Activated T-cell treated with anti-CD3 and anti-CD28 coated beads, Interleukin-2, amount 50 U/mL, for 24 hours (primary cell): ENCODE data around the gene ZNF497.

ENCODE experiments used
- DNase-seq: peaks from one replicate; pipeline ENCODE4 v3.0.0-alpha.2; 2020
- H3K27ac Mint-ChIP-seq: 2 replicates; pipeline ENCODE4 v1.8.0; 2020; ENCODE audit warnings: mild to moderate bottlenecking, mixed read lengths
- H3K27me3 Mint-ChIP-seq: 2 replicates; pipeline ENCODE4 v1.8.0; 2020; ENCODE audit warnings: mixed read lengths
- H3K36me3 Mint-ChIP-seq: 2 replicates; pipeline ENCODE4 v1.8.0; 2020; ENCODE audit warnings: low read depth, mixed read lengths
- H3K4me1 Mint-ChIP-seq: 2 replicates; pipeline ENCODE4 v1.8.0; 2020; ENCODE audit warnings: low read depth, mixed read lengths
- H3K4me3 Mint-ChIP-seq: 2 replicates; pipeline ENCODE4 v1.8.0; 2020; ENCODE audit warnings: mild to moderate bottlenecking, moderate library complexity, mixed read lengths
- H3K9me3 Mint-ChIP-seq: 2 replicates; pipeline ENCODE4 v1.8.0; 2020; ENCODE audit warnings: mixed read lengths

Gene ZNF497

GRCh38 chr19:58397533-58398037 is 35.0 kb upstream of the ZNF497 start:
- peaks cover 13% of the 10 kb centered on the region for H3K27me3 Mint-ChIP-seq
- H3K4me3 Mint-ChIP-seq: no peak overlapping the region
- H3K27ac Mint-ChIP-seq: no peak overlapping the region
- peaks cover 40% of the 10 kb centered on the region for H3K4me1 Mint-ChIP-seq
- H3K36me3 Mint-ChIP-seq: peaks cover 39% of the 10 kb centered on the region
- no peak for DNase-seq
- H3K9me3 Mint-ChIP-seq: no peaks in the 10 kb centered on the region

- Mint-ChIP-seq H3K9me3 (no peaks in the 10 kb centered on the region), H3K27ac (no peak overlapping the region), H3K4me1 (peaks cover 38% of the 10 kb centered on the region), H3K36me3 (peaks cover 45% of the 10 kb centered on the region), H3K4me3 (no peak overlapping the region), H3K27me3 (peaks cover 13% of the 10 kb centered on the region)
- DNase-seq: no peak
Observed at GRCh38 chr19:58396691-58397532, 34.4 kb upstream of the ZNF497 start.

GRCh38 chr19:58395979-58396627 is 33.6 kb upstream of the ZNF497 start:
- peak overlapping the region; percentile 9 for H3K27ac Mint-ChIP-seq
- no peaks in the 10 kb centered on the region for H3K9me3 Mint-ChIP-seq
- peak; percentile 62 for DNase-seq
- no peak overlapping the region for H3K4me3 Mint-ChIP-seq
- peaks cover 36% of the 10 kb centered on the region for H3K4me1 Mint-ChIP-seq
- H3K36me3 Mint-ChIP-seq: peaks cover 49% of the 10 kb centered on the region
- peaks cover 13% of the 10 kb centered on the region for H3K27me3 Mint-ChIP-seq

- Mint-ChIP-seq H3K9me3 (no peaks in the 10 kb centered on the region), H3K27me3 (peaks cover 13% of the 10 kb centered on the region), H3K4me3 (no peak within 1 kb of the TSS), H3K4me1 (peaks cover 35% of the 10 kb centered on the region), H3K27ac (peak within 1 kb of the TSS; percentile 31), H3K36me3 (peaks cover 56% of the 10 kb centered on the region)
- peak; percentile 67 for DNase-seq
Observed at GRCh38 chr19:58395220-58395978, 32.8 kb upstream of the ZNF497 start, which contains the start of gene RNF225. RNF225 (plus strand) TSS chr19:58395656; CDS start chr19:58396090, 434 bp downstream.

- no peaks in the 10 kb centered on the region for H3K9me3 Mint-ChIP-seq
- H3K4me3 Mint-ChIP-seq: no peak overlapping the region
- H3K27ac Mint-ChIP-seq: peak overlapping the region; percentile 31
- peaks cover 62% of the 10 kb centered on the region for H3K36me3 Mint-ChIP-seq
- peaks cover 13% of the 10 kb centered on the region for H3K27me3 Mint-ChIP-seq
- DNase-seq: no peak
- peaks cover 38% of the 10 kb centered on the region for H3K4me1 Mint-ChIP-seq
Observed at GRCh38 chr19:58394821-58395219, 32.3 kb upstream of the ZNF497 start.

GRCh38 chr19:58393725-58394033 is 31.1 kb upstream of the ZNF497 start:
- DNase-seq: no peak
- Mint-ChIP-seq H3K27me3 (peaks cover 13% of the 10 kb centered on the region), H3K4me1 (peaks cover 45% of the 10 kb centered on the region), H3K27ac (no peak overlapping the region), H3K9me3 (no peaks in the 10 kb centered on the region), H3K36me3 (peaks cover 72% of the 10 kb centered on the region), H3K4me3 (no peak overlapping the region)

GRCh38 chr19:58392945-58393724 is 30.6 kb upstream of the ZNF497 start:
- peaks cover 13% of the 10 kb centered on the region for H3K27me3 Mint-ChIP-seq
- no peaks in the 10 kb centered on the region for H3K9me3 Mint-ChIP-seq
- H3K36me3 Mint-ChIP-seq: peaks cover 78% of the 10 kb centered on the region
- H3K4me3 Mint-ChIP-seq: no peak overlapping the region
- DNase-seq: no peak
- peaks cover 50% of the 10 kb centered on the region for H3K4me1 Mint-ChIP-seq
- peak overlapping the region; percentile 13 for H3K27ac Mint-ChIP-seq

- Mint-ChIP-seq H3K4me3 (peak overlapping the region; percentile 97), H3K9me3 (no peaks in the 10 kb centered on the region), H3K36me3 (peaks cover 68% of the 10 kb centered on the region), H3K27me3 (no peaks in the 10 kb centered on the region), H3K27ac (peak overlapping the region; percentile 99), H3K4me1 (peaks cover 47% of the 10 kb centered on the region)
- DNase-seq: no peak
Observed at GRCh38 chr19:58388175-58388526, 25.6 kb upstream of the ZNF497 start.

GRCh38 chr19:58387338-58388174 is 25.0 kb upstream of the ZNF497 start:
- Mint-ChIP-seq H3K4me3 (peak overlapping the region; percentile 97), H3K36me3 (peaks cover 62% of the 10 kb centered on the region), H3K27me3 (no peaks in the 10 kb centered on the region), H3K27ac (peak overlapping the region; percentile 99), H3K9me3 (no peaks in the 10 kb centered on the region), H3K4me1 (peaks cover 44% of the 10 kb centered on the region)
- peak; percentile 45 for DNase-seq

GRCh38 chr19:58386576-58387337 is 24.2 kb upstream of the ZNF497 start, which contains the start of gene RPS5:
RPS5 (plus strand) TSS chr19:58387269; CDS start chr19:58388138, 869 bp downstream.
- Mint-ChIP-seq H3K4me1 (peaks cover 46% of the 10 kb centered on the region), H3K4me3 (peak within 1 kb of the TSS; percentile 97), H3K36me3 (peaks cover 55% of the 10 kb centered on the region), H3K27me3 (no peaks in the 10 kb centered on the region), H3K9me3 (no peaks in the 10 kb centered on the region), H3K27ac (peak within 1 kb of the TSS; percentile 99)
- peak; percentile 95 for DNase-seq

- H3K4me1 Mint-ChIP-seq: peaks cover 49% of the 10 kb centered on the region
- DNase-seq: peak; percentile 74
- no peaks in the 10 kb centered on the region for H3K9me3 Mint-ChIP-seq
- peaks cover 51% of the 10 kb centered on the region for H3K36me3 Mint-ChIP-seq
- peak overlapping the region; percentile 97 for H3K4me3 Mint-ChIP-seq
- no peaks in the 10 kb centered on the region for H3K27me3 Mint-ChIP-seq
- H3K27ac Mint-ChIP-seq: peak overlapping the region; percentile 99
Observed at GRCh38 chr19:58385891-58386575, 23.5 kb upstream of the ZNF497 start.

GRCh38 chr19:58385313-58385890 is 22.9 kb upstream of the ZNF497 start:
- Mint-ChIP-seq H3K36me3 (peaks cover 46% of the 10 kb centered on the region), H3K9me3 (no peaks in the 10 kb centered on the region), H3K4me3 (peak overlapping the region; percentile 97), H3K4me1 (peaks cover 43% of the 10 kb centered on the region), H3K27ac (peak overlapping the region; percentile 99), H3K27me3 (no peaks in the 10 kb centered on the region)
- no peak for DNase-seq
